ENCODE results near the gene CCNL2. TPM values are rescaled to one million over a fixed set of nuclear protein-coding genes. Genes with fewer than 3 reads are reported as not detected.

The CCNL2 gene
- total and polyA plus RNA-seq, 2 of the 13 experiments (the other 11 are each of a cell fraction or from before 2014, with no cell fraction given) = 105 to 340 TPM

DNA sequence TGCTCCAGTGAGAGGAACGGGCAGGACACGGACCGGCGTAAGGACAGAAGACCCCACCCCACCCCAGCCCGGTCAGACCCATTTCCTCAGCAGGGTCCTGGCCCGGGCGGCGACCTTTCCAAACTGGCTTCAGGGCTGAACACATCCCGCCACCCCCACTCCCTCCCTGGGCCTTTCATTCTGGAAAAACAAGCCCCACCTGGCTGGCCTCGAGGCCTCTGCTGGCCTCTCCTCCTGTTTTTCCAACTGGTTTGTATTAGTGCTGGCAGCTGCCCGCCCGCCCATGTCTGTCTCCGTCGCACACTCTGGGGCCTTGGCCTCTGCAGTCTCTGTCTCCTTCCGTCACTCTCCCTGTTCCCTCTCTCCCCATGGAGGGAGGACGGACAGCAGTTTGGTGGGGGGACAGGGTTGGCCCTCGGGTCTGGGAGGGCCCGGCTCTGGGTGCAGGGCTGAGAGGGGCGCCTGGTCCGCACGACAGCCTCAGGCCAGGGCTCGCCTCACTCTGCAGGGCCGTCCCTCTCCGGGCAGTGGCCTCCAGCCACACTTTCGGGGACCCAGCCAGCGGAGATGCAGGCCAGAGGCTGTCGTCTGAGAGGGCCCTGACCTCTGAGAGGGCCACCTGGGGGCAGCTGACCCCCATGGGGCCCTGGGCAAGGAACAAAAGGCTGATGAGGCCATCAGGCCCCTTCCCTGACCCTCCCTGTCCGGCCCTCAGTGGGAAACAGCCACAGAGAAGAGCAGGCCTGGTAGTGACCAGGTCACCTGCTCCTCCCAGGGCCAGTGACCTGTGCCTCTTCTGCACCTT lies 39.3 kb downstream of the CCNL2 start (continued):
- TF ChIP-seq ZNF343 (CRISPR knock-in tag; IDR thresholded peaks at IDR 0.05) = 0 out of 2 replicates have a peak, but pooled peaks have one; percentile 20
- 0 out of 2 replicates have a peak, but pooled peaks have one; percentile 30 for TF ChIP-seq HES4 (CRISPR knock-in tag; IDR thresholded peaks at IDR 0.05; ENCODE audit: borderline replicate concordance)
- no peak; the same call in 1 of the 2 replicates for TF ChIP-seq PCBP1 (IDR thresholded peaks at IDR 0.05; ENCODE audit: borderline replicate concordance, low read depth, low read length)
- peak; percentile 81; the same call in 1 of the 2 replicates for TF ChIP-seq ZNF235 (CRISPR knock-in tag; IDR thresholded peaks at IDR 0.05; ENCODE audit: borderline replicate concordance)
- TF ChIP-seq ATF7 (IDR thresholded peaks at IDR 0.05) = no peak
- 0 out of 2 replicates have a peak, but pooled peaks have one; percentile 47 for TF ChIP-seq ATF7 (CRISPR knock-in tag; IDR thresholded peaks at IDR 0.05)
- TF ChIP-seq, protein P1, sequence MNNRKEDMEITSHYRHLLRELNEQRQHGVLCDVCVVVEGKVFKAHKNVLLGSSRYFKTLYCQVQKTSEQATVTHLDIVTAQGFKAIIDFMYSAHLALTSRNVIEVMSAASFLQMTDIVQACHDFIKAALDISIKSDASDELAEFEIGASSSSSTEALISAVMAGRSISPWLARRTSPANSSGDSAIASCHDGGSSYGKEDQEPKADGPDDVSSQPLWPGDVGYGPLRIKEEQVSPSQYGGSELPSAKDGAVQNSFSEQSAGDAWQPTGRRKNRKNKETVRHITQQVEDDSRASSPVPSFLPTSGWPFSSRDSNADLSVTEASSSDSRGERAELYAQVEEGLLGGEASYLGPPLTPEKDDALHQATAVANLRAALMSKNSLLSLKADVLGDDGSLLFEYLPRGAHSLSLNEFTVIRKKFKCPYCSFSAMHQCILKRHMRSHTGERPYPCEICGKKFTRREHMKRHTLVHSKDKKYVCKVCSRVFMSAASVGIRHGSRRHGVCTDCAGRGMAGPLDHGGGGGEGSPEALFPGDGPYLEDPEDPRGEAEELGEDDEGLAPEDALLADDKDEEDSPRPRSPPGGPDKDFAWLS (CRISPR knock-in tag; IDR thresholded peaks at IDR 0.05; ENCODE audit: borderline replicate concordance) = no peak
- TF ChIP-seq HMGA1 (CRISPR knock-in tag; conservative IDR thresholded peaks at IDR 0.05) = no peak
- no peak for TF ChIP-seq ZNF660 (CRISPR knock-in tag; IDR thresholded peaks at IDR 0.05; ENCODE audit: borderline replicate concordance, low read depth)
- TF ChIP-seq NFYC (CRISPR knock-in tag; IDR thresholded peaks at IDR 0.05) = no peak
- TF ChIP-seq ZNF256 (CRISPR knock-in tag; conservative IDR thresholded peaks at IDR 0.05) = no peak
- no peak for TF ChIP-seq ETV6 (CRISPR knock-in tag; conservative IDR thresholded peaks at IDR 0.05)
- no peak for TF ChIP-seq ZNF615 (CRISPR knock-in tag; IDR thresholded peaks at IDR 0.05; ENCODE audit: borderline replicate concordance)
- TF ChIP-seq HNF4G (IDR thresholded peaks at IDR 0.05; ENCODE audit: borderline replicate concordance, low read depth, low read length) = no peak
- no peak for TF ChIP-seq HNF4G (CRISPR knock-in tag; IDR thresholded peaks at IDR 0.05; ENCODE audit: borderline replicate concordance, low read depth)
- TF ChIP-seq REXO4 (CRISPR knock-in tag; IDR thresholded peaks at IDR 0.05; ENCODE audit: borderline replicate concordance) = no peak
- no peak; the same call in 1 of the 2 replicates for TF ChIP-seq TGIF2 (CRISPR knock-in tag; IDR thresholded peaks at IDR 0.05)
- TF ChIP-seq, protein P2, sequence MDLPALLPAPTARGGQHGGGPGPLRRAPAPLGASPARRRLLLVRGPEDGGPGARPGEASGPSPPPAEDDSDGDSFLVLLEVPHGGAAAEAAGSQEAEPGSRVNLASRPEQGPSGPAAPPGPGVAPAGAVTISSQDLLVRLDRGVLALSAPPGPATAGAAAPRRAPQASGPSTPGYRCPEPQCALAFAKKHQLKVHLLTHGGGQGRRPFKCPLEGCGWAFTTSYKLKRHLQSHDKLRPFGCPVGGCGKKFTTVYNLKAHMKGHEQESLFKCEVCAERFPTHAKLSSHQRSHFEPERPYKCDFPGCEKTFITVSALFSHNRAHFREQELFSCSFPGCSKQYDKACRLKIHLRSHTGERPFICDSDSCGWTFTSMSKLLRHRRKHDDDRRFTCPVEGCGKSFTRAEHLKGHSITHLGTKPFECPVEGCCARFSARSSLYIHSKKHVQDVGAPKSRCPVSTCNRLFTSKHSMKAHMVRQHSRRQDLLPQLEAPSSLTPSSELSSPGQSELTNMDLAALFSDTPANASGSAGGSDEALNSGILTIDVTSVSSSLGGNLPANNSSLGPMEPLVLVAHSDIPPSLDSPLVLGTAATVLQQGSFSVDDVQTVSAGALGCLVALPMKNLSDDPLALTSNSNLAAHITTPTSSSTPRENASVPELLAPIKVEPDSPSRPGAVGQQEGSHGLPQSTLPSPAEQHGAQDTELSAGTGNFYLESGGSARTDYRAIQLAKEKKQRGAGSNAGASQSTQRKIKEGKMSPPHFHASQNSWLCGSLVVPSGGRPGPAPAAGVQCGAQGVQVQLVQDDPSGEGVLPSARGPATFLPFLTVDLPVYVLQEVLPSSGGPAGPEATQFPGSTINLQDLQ (CRISPR knock-in tag; IDR thresholded peaks at IDR 0.05) = no peak
- peak; percentile 44; the same call in 1 of the 2 replicates for TF ChIP-seq GABPB1 (CRISPR knock-in tag; IDR thresholded peaks at IDR 0.05)
- no peak for TF ChIP-seq ZFP36L2 (CRISPR knock-in tag; IDR thresholded peaks at IDR 0.05)
- TF ChIP-seq ZFP90 (CRISPR knock-in tag; IDR thresholded peaks at IDR 0.05; ENCODE audit: borderline replicate concordance) = no peak
- TF ChIP-seq, protein P3, sequence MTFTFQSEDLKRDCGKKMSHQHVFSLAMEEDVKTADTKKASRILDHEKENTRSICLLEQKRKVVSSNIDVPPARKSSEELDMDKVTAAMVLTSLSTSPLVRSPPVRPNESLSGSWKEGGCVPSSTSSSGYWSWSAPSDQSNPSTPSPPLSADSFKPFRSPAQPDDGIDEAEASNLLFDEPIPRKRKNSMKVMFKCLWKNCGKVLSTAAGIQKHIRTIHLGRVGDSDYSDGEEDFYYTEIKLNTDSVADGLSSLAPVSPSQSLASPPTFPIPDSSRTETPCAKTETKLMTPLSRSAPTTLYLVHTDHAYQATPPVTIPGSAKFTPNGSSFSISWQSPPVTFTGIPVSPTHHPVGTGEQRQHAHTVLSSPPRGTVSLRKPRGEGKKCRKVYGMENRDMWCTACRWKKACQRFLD (CRISPR knock-in tag; IDR thresholded peaks at IDR 0.05; ENCODE audit: borderline replicate concordance) = 0 out of 2 replicates have a peak, but pooled peaks have one; percentile 26
